ENCODE results near the gene HNRNPF. TPM values are rescaled to one million over a fixed set of nuclear protein-coding genes. Genes with fewer than 3 reads are reported as not detected.

HNRNPF gene
- total and polyA plus RNA-seq, 2 of the 4 experiments (the other 2 are of a cell fraction): 169 to 207 TPM

DNA sequence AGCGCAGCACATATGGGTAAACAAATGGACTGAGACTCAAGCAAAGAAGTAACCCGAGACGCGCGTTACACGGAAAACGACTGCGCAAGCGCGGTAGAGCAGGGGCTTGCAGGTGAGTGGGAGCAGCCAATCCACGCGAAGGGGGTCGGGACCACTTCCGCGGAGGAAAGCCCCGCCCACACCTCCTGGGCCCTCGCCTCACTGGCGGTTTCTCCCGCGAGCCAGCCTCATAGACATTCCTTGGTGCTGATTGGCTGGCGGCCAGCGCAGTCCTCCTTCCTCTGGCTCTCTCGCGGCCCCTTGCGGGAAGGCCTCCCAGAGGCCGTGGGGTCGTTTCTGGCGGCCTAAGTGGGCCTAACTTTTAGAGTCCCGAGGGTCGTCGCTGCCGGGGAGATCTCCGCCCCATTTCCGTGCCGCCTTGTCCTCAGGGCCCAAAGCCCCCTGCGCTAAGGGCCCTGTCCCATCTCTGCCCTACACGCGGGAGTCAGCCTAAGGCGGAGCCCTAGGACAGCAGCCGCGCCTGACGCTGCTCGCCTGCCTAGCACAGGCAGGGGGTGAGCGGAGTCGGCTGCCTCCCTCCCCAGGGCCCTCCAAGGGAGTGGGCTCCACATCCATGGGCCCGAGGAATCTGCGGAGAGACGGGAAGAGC is 46.7 kb downstream of the HNRNPF start:
- H2BK5ac ChIP-seq (ENCODE audit: low read depth, low read length, poor library complexity, severe bottlenecking): no peak overlapping the region
- peak overlapping the region; percentile 65 for H2AK9ac ChIP-seq (replicated peaks; ENCODE audit: low read depth, low read length, poor library complexity)
- intact Hi-C loops (cut with micrococcal nuclease) (no loop called here), dilution Hi-C loops (cut with HindIII; ENCODE audit: low sequenced_read_pairs, unreplicated experiment) (no loop called here), in situ Hi-C loops (cut with MboI; ENCODE audit: low sequenced_read_pairs) (no loop called here)
- H2BK15ac ChIP-seq (ENCODE audit: low read depth, low read length): no peak overlapping the region
- H3K9me1 ChIP-seq (ENCODE audit: insufficient read depth, low read length): 0 out of 2 replicates have a peak, but pooled peaks cover 3% of the 10 kb centered on the region
- H3K4ac ChIP-seq (ENCODE audit: low read depth, low read length): peak overlapping the region; percentile 65; the same call in 1 of the 2 replicates
- H3K36me3 ChIP-seq (ENCODE audit: control insufficient read depth, insufficient read depth, low read length): no peaks in the 10 kb centered on the region
- H4K20me1 ChIP-seq (ENCODE audit: insufficient read depth, low read length): no peaks in the 10 kb centered on the region
- H3K18ac ChIP-seq (ENCODE audit: low read depth, low read length): no peak overlapping the region
- no TSS peak for BruUV-seq (replicated peaks)
- H3K9ac ChIP-seq (ENCODE audit: low read depth, low read length): no peak overlapping the region
- WGBS, 2 experiments (ENCODE audit: extremely low coverage in 2 of 2, insufficient read length in 1 of 2): 13% methylated on average over 23 of the region's 48 CpGs; no CpG with 5 or more reads in 1 of the 2 experiments
- peak overlapping the region; percentile 29 for H3K4me3 ChIP-seq (ENCODE audit: insufficient read depth, low read depth, low read length)
- H3K23ac ChIP-seq (ENCODE audit: low read depth, low read length): no peak overlapping the region
- POLR2A ChIA-PET (ENCODE audit: unreplicated experiment): no interaction called here
- peak overlapping the region; percentile 23; the same call in 1 of the 2 replicates for H4K91ac ChIP-seq (ENCODE audit: insufficient read depth, low read depth, low read length)
- peak; percentile 93 for ATAC-seq (ENCODE audit: low read depth)
- H2BK20ac ChIP-seq (ENCODE audit: low read depth, low read length): no peak overlapping the region
- H3K56ac ChIP-seq (ENCODE audit: extremely low read depth, insufficient read depth, low read length): no peak overlapping the region
- CTCF ChIA-PET: no interaction called here
- DNase-seq: peak; percentile 52
- peak overlapping the region; percentile 5; the same call in 1 of the 2 replicates for H3K14ac ChIP-seq (replicated peaks; ENCODE audit: low read depth, low read length)
- H2AK5ac ChIP-seq (ENCODE audit: low read depth, low read length): no peak overlapping the region
- TF ChIP-seq SMC3 (IDR thresholded peaks at IDR 0.05; ENCODE audit: low read depth, low read length) (no peak), MAFK (IDR thresholded peaks at IDR 0.05; ENCODE audit: low read depth, low read length) (no peak), FOS (IDR thresholded peaks at IDR 0.05; ENCODE audit: low read depth, low read length) (no peak), CEBPB (IDR thresholded peaks at IDR 0.05; ENCODE audit: low read depth, low read length) (no peak)
- TF ChIP-seq, protein P1, sequence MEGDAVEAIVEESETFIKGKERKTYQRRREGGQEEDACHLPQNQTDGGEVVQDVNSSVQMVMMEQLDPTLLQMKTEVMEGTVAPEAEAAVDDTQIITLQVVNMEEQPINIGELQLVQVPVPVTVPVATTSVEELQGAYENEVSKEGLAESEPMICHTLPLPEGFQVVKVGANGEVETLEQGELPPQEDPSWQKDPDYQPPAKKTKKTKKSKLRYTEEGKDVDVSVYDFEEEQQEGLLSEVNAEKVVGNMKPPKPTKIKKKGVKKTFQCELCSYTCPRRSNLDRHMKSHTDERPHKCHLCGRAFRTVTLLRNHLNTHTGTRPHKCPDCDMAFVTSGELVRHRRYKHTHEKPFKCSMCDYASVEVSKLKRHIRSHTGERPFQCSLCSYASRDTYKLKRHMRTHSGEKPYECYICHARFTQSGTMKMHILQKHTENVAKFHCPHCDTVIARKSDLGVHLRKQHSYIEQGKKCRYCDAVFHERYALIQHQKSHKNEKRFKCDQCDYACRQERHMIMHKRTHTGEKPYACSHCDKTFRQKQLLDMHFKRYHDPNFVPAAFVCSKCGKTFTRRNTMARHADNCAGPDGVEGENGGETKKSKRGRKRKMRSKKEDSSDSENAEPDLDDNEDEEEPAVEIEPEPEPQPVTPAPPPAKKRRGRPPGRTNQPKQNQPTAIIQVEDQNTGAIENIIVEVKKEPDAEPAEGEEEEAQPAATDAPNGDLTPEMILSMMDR (conservative IDR thresholded peaks at IDR 0.05; ENCODE audit: low read depth, low read length): 0 out of 2 replicates have a peak, but pooled peaks have one; percentile 20
- H3K27me3 ChIP-seq (ENCODE audit: control insufficient read depth, insufficient read depth, low read length): no peaks in the 10 kb centered on the region; the same call in 1 of the 2 replicates
- H3K79me1 ChIP-seq (ENCODE audit: low read depth in 1 of 2, low read length in 2 of 2): no peaks in the 10 kb centered on the region; a peak in 1 of 4 replicates
- H4K8ac ChIP-seq (ENCODE audit: low read depth in 2 of 2, low read length in 2 of 2): peak overlapping the region; percentile 11 to 79
- peak overlapping the region; percentile 61 for H3K4me2 ChIP-seq (ENCODE audit: low read depth, low read length)
- H3K4me1 ChIP-seq (ENCODE audit: control insufficient read depth, insufficient read depth, low read length): no peaks in the 10 kb centered on the region
- H4K5ac ChIP-seq (ENCODE audit: low read depth, low read length): peak overlapping the region; percentile 10; the same call in 1 of the 2 replicates
- no peak overlapping the region for H3K27ac ChIP-seq (ENCODE audit: insufficient read depth, low read length)
- no peak overlapping the region for H2BK120ac ChIP-seq (ENCODE audit: low read depth, low read length)
- H2AFZ ChIP-seq (replicated peaks; ENCODE audit: low read length, poor library complexity): peak overlapping the region; percentile 94
- H3K9me3 ChIP-seq (ENCODE audit: control insufficient read depth, insufficient read depth, low read length): no peaks in the 10 kb centered on the region
